IMR-90 (cell line): Measurements from ENCODE around the gene JSRP1. TPM values are rescaled to one million over a fixed set of nuclear protein-coding genes. Genes with fewer than 3 reads are reported as not detected.

Source experiments
- ATAC-seq: fragments of 200-7000 bp; cut with Tn5 transposase; 2 replicates; pipeline ENCODE4 v1.9.1; 2020; ENCODE audit warnings: low read depth, mild to moderate bottlenecking, moderate library complexity
- BruUV-seq: library from RNA; stranded (reverse); fragments of 400-500 nt; replicated peaks from 2 replicates; lab custom pipeline; 2021; lab: Mats Ljungman, UMichigan
- CTCF ChIA-PET: fragments of 300-600 bp; formaldehyde crosslinking; extraction: SDS; loops from one replicate; lab custom pipeline; 2021; ENCODE audit warnings: antibody characterized with exemption; lab: Yijun Ruan, JAX
- POLR2A ChIA-PET: fragments of 300-600 bp; sonication (Branson Sonifier 250); formaldehyde crosslinking; loops from one replicate; lab custom pipeline; 2022; ENCODE audit warnings: antibody characterized with exemption; ENCODE audit not compliant: unreplicated experiment; lab: Charles Lee
- DNase-seq: peaks from one replicate; pipeline ENCODE4 v3.0.0; 2013
- H2AFZ ChIP-seq: replicated peaks from 2 replicates; pipeline ENCODE3; 2013; ENCODE audit warnings: low read length, mild to moderate bottlenecking; ENCODE audit not compliant: poor library complexity
- H2AK5ac ChIP-seq: 2 replicates; pipeline ENCODE4 v1.6.1; 2013; ENCODE audit warnings: low read depth, low read length, inconsistent platforms
- H2AK9ac ChIP-seq: replicated peaks from 2 replicates; pipeline ENCODE3; 2013; ENCODE audit warnings: mild to moderate bottlenecking, low read depth, low read length, moderate library complexity; ENCODE audit not compliant: poor library complexity
- H2BK120ac ChIP-seq: 2 replicates; pipeline ENCODE4 v1.6.1; 2013; ENCODE audit warnings: low read depth, low read length, inconsistent platforms
- H2BK15ac ChIP-seq: 3 replicates; pipeline ENCODE4 v1.6.1; 2013; ENCODE audit warnings: low read depth, low read length, inconsistent platforms
- H2BK20ac ChIP-seq: 2 replicates; pipeline ENCODE4 v1.6.1; 2013; ENCODE audit warnings: low read depth, mild to moderate bottlenecking, inconsistent platforms, low read length, moderate library complexity
- H2BK5ac ChIP-seq: 2 replicates; pipeline ENCODE4 v1.6.1; 2013; ENCODE audit warnings: mild to moderate bottlenecking, low read depth, low read length, inconsistent platforms; ENCODE audit not compliant: poor library complexity, severe bottlenecking
- H3K14ac ChIP-seq: replicated peaks from 2 replicates; pipeline ENCODE4 v1.6.1; 2013; ENCODE audit warnings: low read depth, low read length, inconsistent platforms
- H3K18ac ChIP-seq: 2 replicates; pipeline ENCODE4 v1.6.1; 2013; ENCODE audit warnings: low read depth, low read length, control low read depth
- H3K23ac ChIP-seq: 2 replicates; pipeline ENCODE4 v1.6.1; 2013; ENCODE audit warnings: low read depth, low read length, inconsistent platforms
- H3K27ac ChIP-seq: 2 replicates; pipeline ENCODE4 v1.5.1; 2013; ENCODE audit warnings: mild to moderate bottlenecking, control low read depth, low read length; ENCODE audit not compliant: insufficient read depth
- H3K27me3 ChIP-seq: 2 replicates; pipeline ENCODE4 v1.6.1; 2013; ENCODE audit warnings: low read length; ENCODE audit not compliant: control insufficient read depth, insufficient read depth
- H3K36me3 ChIP-seq: 2 replicates; pipeline ENCODE4 v1.6.1; 2013; ENCODE audit warnings: low read length, mixed read lengths; ENCODE audit not compliant: control insufficient read depth, insufficient read depth
- H3K4ac ChIP-seq: 2 replicates; pipeline ENCODE4 v1.6.1; 2013; ENCODE audit warnings: low read depth, low read length, inconsistent platforms
- H3K4me1 ChIP-seq: 2 replicates; pipeline ENCODE4 v1.6.1; 2013; ENCODE audit warnings: low read length, mixed read lengths; ENCODE audit not compliant: control insufficient read depth, insufficient read depth
- H3K4me2 ChIP-seq: 2 replicates; pipeline ENCODE4 v1.6.1; 2013; ENCODE audit warnings: low read depth, mild to moderate bottlenecking, control low read depth, low read length, moderate library complexity
- H3K4me3 ChIP-seq: 2 replicates; pipeline ENCODE4 v1.5.1; 2013; ENCODE audit warnings: low read depth, mild to moderate bottlenecking, control low read depth, low read length, moderate library complexity; ENCODE audit not compliant: insufficient read depth
- H3K56ac ChIP-seq: 2 replicates; pipeline ENCODE4 v1.6.1; 2013; ENCODE audit warnings: low read length, inconsistent platforms; ENCODE audit not compliant: insufficient read depth; ENCODE audit errors: extremely low read depth
- H3K79me1 ChIP-seq, 2 experiments: 2 replicates each; pipeline ENCODE4 v1.6.1; 2013; ENCODE audit warnings: low read length in 2 of 2, inconsistent platforms in 1 of 2, low read depth in 1 of 2
- H3K9ac ChIP-seq: 2 replicates; pipeline ENCODE4 v1.6.1; 2013; ENCODE audit warnings: low read depth, low read length, control low read depth
- H3K9me1 ChIP-seq: 2 replicates; pipeline ENCODE4 v1.6.1; 2013; ENCODE audit warnings: low read length, inconsistent platforms; ENCODE audit not compliant: insufficient read depth
- H3K9me3 ChIP-seq: 2 replicates; pipeline ENCODE4 v1.6.1; 2013; ENCODE audit warnings: low read length; ENCODE audit not compliant: control insufficient read depth, insufficient read depth
- H4K20me1 ChIP-seq: 2 replicates; pipeline ENCODE4 v1.6.1; 2013; ENCODE audit warnings: low read length, inconsistent platforms; ENCODE audit not compliant: insufficient read depth
- H4K5ac ChIP-seq: 2 replicates; pipeline ENCODE4 v1.6.1; 2013; ENCODE audit warnings: mild to moderate bottlenecking, low read depth, low read length, control low read depth
- H4K8ac ChIP-seq, 2 experiments: 2 replicates each; pipeline ENCODE4 v1.6.1; 2013; ENCODE audit warnings: low read depth in 2 of 2, low read length in 2 of 2, control low read depth in 1 of 2, inconsistent platforms in 1 of 2
- H4K91ac ChIP-seq: 2 replicates; pipeline ENCODE4 v1.6.1; 2013; ENCODE audit warnings: low read depth, low read length, inconsistent platforms; ENCODE audit not compliant: insufficient read depth
- CEBPB ChIP-seq: IDR thresholded peaks from 2 replicates; pipeline ENCODE4 v1.6.1; 2012; ENCODE audit warnings: low read depth, low read length, improper control_type of control experiment
- CTCF ChIP-seq: conservative IDR thresholded peaks from 2 replicates; pipeline ENCODE4 v1.5.1; 2012; ENCODE audit warnings: mild to moderate bottlenecking, low read depth, low read length, improper control_type of control experiment
- MAZ ChIP-seq: IDR thresholded peaks from 2 replicates; pipeline ENCODE4 v1.6.1; 2012; ENCODE audit warnings: low read depth, mild to moderate bottlenecking, low read length, improper control_type of control experiment, moderate library complexity, borderline replicate concordance
- MXI1 ChIP-seq: IDR thresholded peaks from 2 replicates; pipeline ENCODE4 v1.6.1; 2012; ENCODE audit warnings: low read depth, mild to moderate bottlenecking, low read length, moderate library complexity, borderline replicate concordance
- RCOR1 ChIP-seq: IDR thresholded peaks from 2 replicates; pipeline ENCODE4 v1.6.1; 2012; ENCODE audit warnings: mild to moderate bottlenecking, low read length, improper control_type of control experiment; ENCODE audit not compliant: insufficient replicate concordance
- WGBS, 2 experiments: methylation state at CpG; one replicate each; pipeline versions ENCODE4 v1.1.5 to v1.1.7; 2013; ENCODE audit warnings: missing lambda C conversion rate in 2 of 2; ENCODE audit not compliant: insufficient read length in 1 of 2; ENCODE audit errors: extremely low coverage in 2 of 2; 5-methylcytosine and 5-hydroxymethylcytosine counted together
- dilution Hi-C: fragments of 300-500 bp; cut with HindIII; formaldehyde crosslinking; loops from one replicate; pipeline ENCODE4 v1.14.3; 2018; ENCODE audit warnings: low sequenced_read_pairs; ENCODE audit not compliant: unreplicated experiment
- in situ Hi-C: fragments of 300-500 bp; cut with MboI; formaldehyde crosslinking; loops from 3 replicates; pipeline ENCODE4 v1.14.3; 2019; ENCODE audit warnings: low sequenced_read_pairs, inconsistent platforms, mixed read lengths
- intact Hi-C: fragments of 100-400 bp; cut with micrococcal nuclease; formaldehyde crosslinking; loops from 2 replicates; pipeline ENCODE4 v1.10.0; 2022
- polyA plus RNA-seq, 3 experiments: library from polyadenylated mRNA; depleted of rRNA; stranded (reverse); fragments of >200 nt; gene quantifications; 2 replicates each; pipeline ENCODE4 v1.2.3, GENCODE V29; 2012; ENCODE audit warnings: low replicate concordance in 1 of 3
- total RNA-seq: library from RNA; depleted of rRNA; stranded (reverse); fragments of >200 nt; gene quantifications from 2 replicates; pipeline ENCODE4 v1.2.3, GENCODE V29; 2012

Gene JSRP1
- total and polyA plus RNA-seq, 2 of the 4 experiments (the other 2 are of a cell fraction): not detected

- 16% methylated on average over 10 of the region's 34 CpGs; no CpG with 5 or more reads in 1 of the 2 experiments for WGBS, 2 experiments
- peaks cover 72% of the 10 kb centered on the region for H4K20me1 ChIP-seq
- H2BK120ac ChIP-seq: no peak overlapping the region
Measured at GRCh38 chr19:2239771-2240770, 16.1 kb downstream of the JSRP1 start.

More at GRCh38 chr19:2239771-2240770, 16.1 kb downstream of the JSRP1 start:
- TF ChIP-seq RCOR1 (no peak), CEBPB (no peak), MAZ (no peak; the same call in 1 of the 2 replicates), CTCF (no peak), MXI1 (no peak)
- ATAC-seq: no peak
- peak overlapping the region; percentile 58 for H3K27ac ChIP-seq
- intact Hi-C loops: loop anchor here (5.0 kb wide), 1 partner anchor 372 kb away; no protein-coding TSS in a partner anchor
- no peaks in the 10 kb centered on the region for H3K9me3 ChIP-seq
- H3K9me1 ChIP-seq: peaks cover 13% of the 10 kb centered on the region
- peak; percentile 48 for DNase-seq
- peak overlapping the region; percentile 14 for H3K4ac ChIP-seq
- H2BK20ac ChIP-seq: no peak overlapping the region
- dilution Hi-C loops: no loop called here
- H2AFZ ChIP-seq: peak overlapping the region; percentile 16
- peaks cover 20% of the 10 kb centered on the region for H3K4me1 ChIP-seq
- ChIA-PET CTCF (interaction anchor here (0.7 to 1.0 kb wide), 3 partner anchors 84 to 371 kb away, joined by 3 to 5 read pairs (median 4); partner anchors contain the start of gene AP3D1), POLR2A (interaction anchor here (1.4 kb wide), 1 partner anchor 30 kb away, joined by 5 read pairs; no protein-coding TSS in a partner anchor)
- peak overlapping the region; percentile 60; the same call in 1 of the 2 replicates for H3K56ac ChIP-seq
- no peak overlapping the region for H3K18ac ChIP-seq
- H4K91ac ChIP-seq: no peak overlapping the region; the same call in 1 of the 2 replicates
- H2AK9ac ChIP-seq: peak overlapping the region; percentile 92
- no peaks in the 10 kb centered on the region for H3K27me3 ChIP-seq
- peak overlapping the region; percentile 23; the same call in 1 of the 2 replicates for H2AK5ac ChIP-seq
- in situ Hi-C loops: no loop called here
- peaks cover 4 to 62% of the 10 kb centered on the region in 2 experiments; a peak in 2 of 4 replicates for H3K79me1 ChIP-seq
- H3K36me3 ChIP-seq: peaks cover 27% of the 10 kb centered on the region
- peak overlapping the region in 1 of 2 experiments; percentile 20; a peak in 1 of 4 replicates for H4K8ac ChIP-seq
- H3K4me2 ChIP-seq: peak overlapping the region; percentile 63
- H2BK5ac ChIP-seq: peak overlapping the region; percentile 11
- H3K14ac ChIP-seq: peak overlapping the region; percentile 48
- no TSS peak for BruUV-seq
- peak overlapping the region; percentile 25 for H3K4me3 ChIP-seq
- H2BK15ac ChIP-seq: no peak overlapping the region
- H3K23ac ChIP-seq: peak overlapping the region; percentile 86; the same call in 1 of the 2 replicates
- peak overlapping the region; percentile 54 for H3K9ac ChIP-seq
- no peak overlapping the region for H4K5ac ChIP-seq
